HG02759 (cell line): ENCODE results near the gene OR51A7.
"Not testable (repeated sequence)": the region's sequence is repeated elsewhere in the genome, so short reads cannot be mapped to it uniquely, and the experiment has no call there.

Experiments
- ATAC-seq: cut with Tn5 transposase; IDR thresholded peaks from one replicate; pipeline ENCODE4 v1.9.1; 2021; ENCODE audit warnings: mild to moderate bottlenecking, moderate library complexity; ENCODE audit not compliant: unreplicated experiment

Gene OR51A7

DNA sequence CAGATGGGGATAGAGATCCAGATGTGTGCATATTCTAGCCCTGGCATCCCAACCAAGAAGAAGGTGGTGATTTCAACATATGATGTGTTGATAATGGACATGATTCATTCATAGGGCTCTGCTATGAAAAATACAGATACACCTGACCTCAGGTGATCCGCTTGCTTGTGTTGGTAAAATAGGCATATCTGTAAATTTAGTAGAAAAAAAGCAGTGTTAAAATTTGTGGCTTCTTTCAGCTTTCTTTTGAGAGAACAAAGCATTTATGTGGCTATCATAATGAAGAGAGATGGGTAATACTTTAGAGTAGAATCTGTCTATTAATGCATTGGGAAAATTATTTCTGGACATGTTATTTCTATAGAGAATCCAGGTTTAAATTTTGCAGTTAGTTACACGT is 52.0 kb downstream of the OR51A7 start, which contains the start of gene OR51A2:
Gene OR51A2, minus strand, starts transcription at position 101 of the 400 bp plus-strand sequence. Its CDS starts 0 bp downstream, at position 101.
- not testable (repeated sequence) for ATAC-seq

- no peak for ATAC-seq
Measured at GRCh38 chr11:4957396-4957795, 53.8 kb downstream of the OR51A7 start.
